CD4-positive, alpha-beta T cell (primary cell): ENCODE results near the gene LRWD1. TPM values are rescaled to one million over a fixed set of nuclear protein-coding genes. Genes with fewer than 3 reads are reported as not detected.
"Not testable (repeated sequence)": the region's sequence is repeated elsewhere in the genome, so short reads cannot be mapped to it uniquely, and the experiment has no call there.

Source experiments
- ATAC-seq: fragments of 200-7000 bp; cut with Tn5 transposase; one replicate; pipeline ENCODE4 v1.10.0; 2022; ENCODE audit warnings: mild to moderate bottlenecking; ENCODE audit not compliant: poor library complexity
- CTCF ChIA-PET: fragments of 350-600 bp; sonication (Branson Sonifier 250); formaldehyde crosslinking; loops from one replicate; lab custom pipeline; 2021; ENCODE audit warnings: antibody characterized with exemption, inconsistent platforms; lab: Charles Lee
- POLR2A ChIA-PET: fragments of 350-600 bp; sonication (Branson Sonifier 250); formaldehyde crosslinking; loops from one replicate; lab custom pipeline; 2021; ENCODE audit warnings: antibody characterized with exemption, inconsistent platforms; lab: Charles Lee
- DNase-seq, 14 experiments: peaks; one replicate each; pipeline ENCODE4 v3.0.0-alpha.2; 2013 to 2020; ENCODE audit warnings: mixed read lengths in 2 of 14
- H3K27ac ChIP-seq, 2 donors: one replicate each; pipeline versions ENCODE4 v1.5.1 to v1.7.0; 2013; ENCODE audit warnings: low read length in 2 of 2, low read depth in 1 of 2, mild to moderate bottlenecking in 1 of 2
- H3K27me3 ChIP-seq, 2 experiments: 1 replicate in 1 of 2; 2 replicates in 1 of 2; pipeline versions ENCODE4 v1.6.1 to v1.7.0; 2013; ENCODE audit warnings: low read length in 2 of 2, control low read depth in 1 of 2, mild to moderate bottlenecking in 1 of 2, moderate library complexity in 1 of 2; ENCODE audit not compliant: insufficient read depth in 2 of 2, control insufficient read depth in 1 of 2
- H3K36me3 ChIP-seq: one replicate; pipeline ENCODE4 v1.6.1; 2013; ENCODE audit warnings: low read length, control low read depth; ENCODE audit not compliant: insufficient read depth
- H3K4me1 ChIP-seq: one replicate; pipeline ENCODE4 v1.6.1; 2013; ENCODE audit warnings: low read length, control low read depth; ENCODE audit not compliant: insufficient read depth
- H3K4me3 ChIP-seq: one replicate; pipeline ENCODE4 v1.5.1; 2013; ENCODE audit warnings: mild to moderate bottlenecking, low read length, moderate library complexity
- H3K9me3 ChIP-seq, 2 experiments: 1 replicate in 1 of 2; 2 replicates in 1 of 2; pipeline versions ENCODE4 v1.6.1 to v1.7.0; 2013; ENCODE audit warnings: low read length in 2 of 2, mild to moderate bottlenecking in 2 of 2, control low read depth in 1 of 2, moderate library complexity in 1 of 2; ENCODE audit not compliant: control insufficient read depth in 1 of 2, insufficient read depth in 1 of 2
- H3K27ac Mint-ChIP-seq: one replicate; pipeline ENCODE4 v1.8.0; 2020; ENCODE audit warnings: mixed read lengths
- H3K27me3 Mint-ChIP-seq: one replicate; pipeline ENCODE4 v1.8.0; 2021; ENCODE audit warnings: mixed read lengths
- H3K36me3 Mint-ChIP-seq: one replicate; pipeline ENCODE4 v1.8.0; 2021; ENCODE audit warnings: low read depth, mixed read lengths
- H3K4me1 Mint-ChIP-seq: one replicate; pipeline ENCODE4 v1.8.0; 2021; ENCODE audit warnings: low read depth, mixed read lengths
- H3K4me3 Mint-ChIP-seq: one replicate; pipeline ENCODE4 v1.8.0; 2020; ENCODE audit warnings: mild to moderate bottlenecking, mixed read lengths
- H3K9me3 Mint-ChIP-seq: one replicate; pipeline ENCODE4 v1.8.0; 2020; ENCODE audit warnings: mixed read lengths
- intact Hi-C, 2 experiments: fragments of 100-400 bp; cut with DNase I in 1 of 2; cut with micrococcal nuclease in 1 of 2; formaldehyde crosslinking; loops; one replicate each; pipeline versions ENCODE4 v1.15.1 to v1.9.0; 2023 to 2025; cut with DNase I, micrococcal nuclease
- total RNA-seq, 174 experiments: library from RNA in 2 of 174; stranded (reverse) in 2 of 174; gene quantifications; one replicate each; pipeline ENCODE4 v1.2.3 and lab custom pipeline; 2021 to 2026

Gene LRWD1
- total RNA-seq, 2 experiments from 2014 or later: 12.9 to 13.9 TPM

- ATAC-seq: peak; percentile 51
- CTCF ChIA-PET, H3K36me3 ChIP-seq, H3K9me3 Mint-ChIP-seq, H3K27ac Mint-ChIP-seq, H3K9me3 ChIP-seq, H3K4me3 ChIP-seq, POLR2A ChIA-PET, H3K4me1 ChIP-seq, intact Hi-C loops, H3K4me3 Mint-ChIP-seq, H3K36me3 Mint-ChIP-seq, H3K4me1 Mint-ChIP-seq, H3K27ac ChIP-seq, H3K27me3 ChIP-seq, H3K27me3 Mint-ChIP-seq: not testable (repeated sequence)
- peak in 8 of 14 experiments; percentile 20 to 62 (median 40) for DNase-seq
These were observed 25.8 kb downstream of the LRWD1 start for GRCh38 chr7:102490529-102491075.

- H3K4me3 ChIP-seq, CTCF ChIA-PET, H3K9me3 ChIP-seq, POLR2A ChIA-PET, H3K27ac Mint-ChIP-seq, intact Hi-C loops, H3K36me3 Mint-ChIP-seq, H3K36me3 ChIP-seq, H3K4me1 ChIP-seq, H3K9me3 Mint-ChIP-seq, H3K4me1 Mint-ChIP-seq, H3K27ac ChIP-seq, H3K27me3 ChIP-seq, H3K27me3 Mint-ChIP-seq: not testable (repeated sequence)
- peak in 2 of 14 experiments; percentile 18 to 66 for DNase-seq
- peak overlapping the region; percentile 73 for H3K4me3 Mint-ChIP-seq
- peak; percentile 55 for ATAC-seq
These were observed 28.6 kb downstream of the LRWD1 start for GRCh38 chr7:102493220-102493935.

DNA sequence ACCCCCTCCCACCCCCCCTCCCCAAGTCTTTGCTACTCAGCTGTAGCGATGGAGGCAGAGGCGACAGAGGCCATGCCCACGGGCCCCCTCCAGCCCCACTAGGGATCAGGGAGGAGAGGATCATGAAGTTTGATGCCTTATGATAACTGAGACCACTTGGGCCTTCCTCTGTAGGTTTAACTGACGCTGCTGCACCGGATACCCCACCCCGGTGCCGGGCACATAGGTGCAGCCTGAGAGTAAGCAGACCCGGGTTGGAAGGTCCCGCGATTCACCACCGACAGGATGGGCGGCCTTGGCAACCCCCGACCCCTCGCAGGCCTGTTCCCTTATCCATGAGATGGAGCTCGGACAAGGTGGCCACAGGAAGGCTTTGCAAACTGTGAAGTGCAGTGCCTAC is 29.2 kb downstream of the LRWD1 start:
- not testable (repeated sequence) for H3K27ac Mint-ChIP-seq

GRCh38 chr7:102494473-102495149 is 29.8 kb downstream of the LRWD1 start:
- H3K36me3 Mint-ChIP-seq, intact Hi-C loops, H3K36me3 ChIP-seq, H3K4me1 ChIP-seq, POLR2A ChIA-PET, H3K27me3 Mint-ChIP-seq, CTCF ChIA-PET, H3K27ac ChIP-seq, DNase-seq, H3K4me1 Mint-ChIP-seq, H3K4me3 Mint-ChIP-seq, H3K9me3 ChIP-seq, H3K4me3 ChIP-seq, H3K27me3 ChIP-seq, H3K27ac Mint-ChIP-seq, H3K9me3 Mint-ChIP-seq: not testable (repeated sequence)
- peak; percentile 70 for ATAC-seq

More for the DNA sequence above, 29.2 kb downstream of the LRWD1 start:
- POLR2A ChIA-PET, CTCF ChIA-PET, H3K4me1 ChIP-seq, H3K4me1 Mint-ChIP-seq, H3K4me3 Mint-ChIP-seq, H3K9me3 ChIP-seq, H3K27me3 ChIP-seq, intact Hi-C loops, H3K9me3 Mint-ChIP-seq, H3K36me3 Mint-ChIP-seq, H3K27me3 Mint-ChIP-seq, H3K36me3 ChIP-seq, H3K27ac ChIP-seq: not testable (repeated sequence)
- ATAC-seq (peak; percentile 6), DNase-seq (peak in 1 of 14 experiments; percentile 71)
- peak overlapping the region; percentile 41 for H3K4me3 ChIP-seq

DNA sequence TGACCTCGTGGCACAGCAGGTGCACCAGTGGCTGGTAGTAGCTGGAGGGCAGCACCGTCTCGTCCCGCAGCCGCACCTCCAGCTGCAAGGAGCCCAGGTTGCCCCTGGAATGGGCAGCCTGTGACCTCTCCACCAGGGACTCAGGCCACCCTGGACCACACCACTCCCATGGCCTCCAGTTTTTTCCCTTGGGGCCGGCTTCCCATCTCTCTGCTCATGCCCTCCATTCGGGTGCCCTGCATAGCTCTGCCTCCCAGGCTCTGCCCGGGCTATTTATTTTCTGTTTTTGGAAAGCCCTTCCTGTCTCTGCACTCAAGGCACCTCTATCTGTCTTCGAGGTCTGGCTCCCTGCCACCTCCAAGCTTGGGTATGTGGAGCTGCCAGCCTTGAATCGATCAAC is 32.1 kb downstream of the LRWD1 start:
- H3K9me3 ChIP-seq, H3K36me3 Mint-ChIP-seq, ATAC-seq, H3K27me3 Mint-ChIP-seq, H3K27me3 ChIP-seq, H3K27ac Mint-ChIP-seq, CTCF ChIA-PET, POLR2A ChIA-PET, H3K27ac ChIP-seq, H3K4me3 ChIP-seq, H3K4me1 Mint-ChIP-seq, H3K4me3 Mint-ChIP-seq, intact Hi-C loops, H3K4me1 ChIP-seq, H3K36me3 ChIP-seq, H3K9me3 Mint-ChIP-seq: not testable (repeated sequence)
- DNase-seq: peak in 1 of 14 experiments; percentile 0

DNA sequence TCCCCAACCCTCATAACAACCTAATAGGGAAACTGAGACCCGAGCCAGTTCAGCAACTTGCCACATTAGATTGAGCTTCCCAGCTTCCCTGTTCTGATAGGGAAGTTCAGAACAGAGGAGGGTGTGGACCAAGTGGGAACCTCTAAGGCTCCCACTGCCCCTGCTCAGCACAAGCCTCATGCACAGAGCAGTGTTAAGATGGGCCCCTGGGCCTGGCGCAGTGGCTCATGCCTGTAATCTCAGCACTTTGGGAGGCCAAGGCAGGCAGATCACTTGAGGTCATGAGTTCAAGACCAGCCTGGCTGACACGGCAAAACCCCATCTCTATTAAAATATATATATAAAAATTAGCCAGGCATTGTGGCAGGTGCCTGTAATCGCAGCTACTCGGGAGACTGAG is 32.5 kb downstream of the LRWD1 start:
- not testable (repeated sequence) for H3K27me3 Mint-ChIP-seq

GRCh38 chr7:102498321-102498720 is 33.5 kb downstream of the LRWD1 start:
- H3K4me1 ChIP-seq, H3K4me1 Mint-ChIP-seq, H3K27me3 Mint-ChIP-seq, ATAC-seq, H3K4me3 Mint-ChIP-seq, H3K4me3 ChIP-seq, H3K27me3 ChIP-seq, CTCF ChIA-PET, H3K9me3 Mint-ChIP-seq, DNase-seq, H3K36me3 Mint-ChIP-seq, H3K27ac Mint-ChIP-seq, intact Hi-C loops, H3K9me3 ChIP-seq, H3K36me3 ChIP-seq, H3K27ac ChIP-seq, POLR2A ChIA-PET: not testable (repeated sequence)

More for the DNA sequence above, 32.5 kb downstream of the LRWD1 start:
- H3K4me3 ChIP-seq, H3K27me3 ChIP-seq, H3K36me3 ChIP-seq, intact Hi-C loops, H3K27ac ChIP-seq, H3K4me3 Mint-ChIP-seq, POLR2A ChIA-PET, CTCF ChIA-PET, H3K4me1 Mint-ChIP-seq, H3K4me1 ChIP-seq, H3K9me3 Mint-ChIP-seq, H3K27ac Mint-ChIP-seq, DNase-seq, H3K9me3 ChIP-seq, ATAC-seq, H3K36me3 Mint-ChIP-seq: not testable (repeated sequence)
